Renal pelvis (tissue), 4 donors: ENCODE measurements around the gene CCDC9B. TPM values are rescaled to one million over a fixed set of nuclear protein-coding genes. Genes with fewer than 3 reads are reported as not detected.

ENCODE experiments used
- DNase-seq: peaks from one replicate; pipeline ENCODE4 v3.0.0-alpha.2; 2013
- polyA plus RNA-seq, 3 donors: library from polyadenylated mRNA; unstranded; fragments of 120-200 nt; gene quantifications; one replicate each; pipeline ENCODE4 v1.2.1, GENCODE V29; 2013; ENCODE audit not compliant: insufficient read length in 3 of 3

The CCDC9B gene
- polyA plus RNA-seq, 3 donors = 6.2 to 9.3 (median 6.9) TPM

GRCh38 chr15:40312370-40313158, 28.2 kb downstream of the CCDC9B start:
- DNase-seq = no peak

DNA sequence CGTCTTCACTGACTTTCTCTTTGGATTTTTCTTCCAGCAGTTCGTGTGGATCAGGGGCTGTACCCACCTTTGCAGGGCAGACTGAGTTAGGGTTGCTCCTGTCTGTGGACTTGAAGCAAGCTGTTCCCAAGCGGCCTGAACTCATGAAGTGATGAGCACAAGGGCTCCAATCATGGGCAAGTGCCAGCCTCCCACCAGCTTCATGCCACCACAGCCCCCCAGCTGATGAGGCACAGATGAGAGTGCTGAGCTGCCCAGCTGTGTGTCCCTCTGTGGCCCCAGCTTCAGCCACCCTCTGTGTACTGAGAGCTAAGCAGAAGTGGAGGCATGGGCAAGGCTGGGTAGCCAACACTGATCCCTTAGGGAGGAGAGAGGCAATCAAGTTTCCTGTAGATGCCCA, 29.7 kb downstream of the CCDC9B start:
- no peak for DNase-seq

DNA sequence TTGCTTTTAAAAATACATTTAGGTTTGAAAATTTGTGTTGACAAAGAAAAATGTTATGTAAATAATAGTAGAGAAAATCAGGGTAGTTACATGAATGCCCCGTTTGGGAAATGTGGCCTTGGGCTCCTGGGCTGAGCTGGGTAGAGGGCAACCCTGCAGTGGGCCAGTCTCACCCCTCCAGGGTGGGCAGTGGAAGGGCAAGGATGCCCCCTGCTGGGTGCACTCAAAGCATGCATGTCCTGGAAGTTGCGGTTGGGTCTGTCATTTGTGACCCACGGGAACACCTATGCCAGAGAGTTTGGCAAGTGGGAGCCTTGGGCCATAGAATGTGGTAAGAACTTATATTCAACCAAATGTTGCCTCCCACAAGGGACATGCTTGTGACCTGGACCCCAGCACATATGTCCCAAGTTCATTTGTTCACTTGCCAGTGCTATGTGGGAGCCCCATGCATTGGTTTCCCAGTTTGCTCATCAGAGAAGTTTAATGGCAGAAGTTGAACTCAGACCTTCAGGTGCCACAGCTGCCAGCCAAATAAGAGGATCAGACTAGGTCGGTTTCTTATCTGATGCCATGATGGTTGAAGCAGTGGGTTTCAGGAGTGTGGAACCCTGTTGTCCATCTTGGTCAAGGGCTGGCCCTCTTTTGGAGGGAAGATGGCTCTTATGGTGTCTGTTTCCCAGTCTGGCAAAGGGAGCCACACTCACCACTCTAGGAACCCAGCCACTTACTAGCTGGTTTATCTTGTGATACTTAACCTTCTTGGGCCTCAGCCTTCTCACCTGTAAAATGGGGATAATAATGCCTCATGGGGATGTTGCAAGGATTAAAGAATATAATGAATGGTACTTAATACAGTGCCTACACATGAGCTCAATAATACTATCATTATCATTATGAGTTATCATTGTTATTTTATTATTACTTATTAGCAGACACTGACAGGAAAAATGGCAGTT, 30.5 kb downstream of the CCDC9B start:
- peak; percentile 38 for DNase-seq

DNA sequence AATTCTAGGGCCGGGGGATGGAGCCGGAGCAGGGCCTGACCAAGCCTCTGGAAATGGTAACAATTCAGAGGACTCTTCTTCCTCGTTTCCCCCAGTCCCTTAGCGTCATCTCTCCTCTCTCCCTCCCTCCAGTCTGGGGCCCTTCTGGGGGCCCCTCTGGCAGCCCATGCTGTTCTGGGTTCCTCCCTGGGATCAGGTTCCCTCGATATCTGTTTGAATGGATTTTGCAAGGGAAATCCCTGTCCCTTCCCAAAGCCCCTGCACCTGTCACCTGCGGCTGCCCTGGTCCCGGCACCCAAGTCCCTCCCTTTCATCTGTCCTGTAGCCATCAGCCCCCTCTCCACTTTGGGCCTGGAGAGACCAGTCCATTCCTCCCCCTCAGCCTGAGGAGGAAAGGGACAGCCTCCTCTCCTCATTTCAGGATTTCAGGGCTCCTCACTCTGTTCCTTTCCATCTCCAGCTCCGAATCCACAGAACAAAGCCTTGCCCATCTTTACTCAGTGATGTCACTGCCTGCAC, 31.3 kb downstream of the CCDC9B start:
- DNase-seq = no peak

DNA sequence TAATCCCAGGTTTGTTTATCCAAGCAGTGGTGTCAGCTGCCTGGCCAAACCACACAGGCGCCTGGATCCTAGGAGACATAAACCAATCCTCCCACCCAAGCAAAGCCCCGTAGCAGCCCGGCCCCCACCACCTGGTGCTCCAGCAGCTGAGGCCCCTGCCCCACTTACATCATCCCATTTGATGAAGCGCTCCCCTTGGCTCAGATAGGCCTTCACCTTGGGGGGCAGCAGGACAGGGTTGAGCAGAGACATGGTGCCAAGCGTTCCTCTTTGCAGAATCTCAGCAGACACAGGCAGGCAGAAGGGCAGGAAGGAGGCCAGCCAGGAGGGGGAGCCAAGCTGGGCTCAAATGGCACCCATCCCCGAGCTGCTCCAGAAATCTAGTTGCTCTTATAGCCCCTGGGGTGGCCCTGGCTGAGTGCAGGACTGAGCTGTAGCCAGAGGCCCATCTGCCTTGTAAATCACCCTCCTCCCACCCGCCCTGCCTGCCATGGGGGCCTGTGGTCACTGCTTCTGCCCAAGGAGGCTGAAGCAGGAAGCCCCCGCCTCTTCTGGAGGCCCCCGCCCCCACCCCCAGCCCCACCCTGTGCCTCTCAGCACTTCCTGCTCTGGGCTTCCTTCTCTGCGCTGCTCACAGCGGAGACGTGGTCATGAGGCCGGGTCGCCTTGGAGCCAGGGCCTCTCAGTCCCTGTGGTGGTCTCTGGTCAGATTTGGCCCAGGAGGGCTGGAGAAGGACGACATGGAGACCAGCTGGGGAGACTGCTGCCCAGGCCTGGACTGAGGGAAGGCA, 33.1 kb downstream of the CCDC9B start, which contains the start of gene PLCB2:
Gene PLCB2 (minus strand): TSS at position 515 of the 791 bp plus-strand sequence. CDS start 263 bp downstream, at position 252.
- no peak for DNase-seq

DNA sequence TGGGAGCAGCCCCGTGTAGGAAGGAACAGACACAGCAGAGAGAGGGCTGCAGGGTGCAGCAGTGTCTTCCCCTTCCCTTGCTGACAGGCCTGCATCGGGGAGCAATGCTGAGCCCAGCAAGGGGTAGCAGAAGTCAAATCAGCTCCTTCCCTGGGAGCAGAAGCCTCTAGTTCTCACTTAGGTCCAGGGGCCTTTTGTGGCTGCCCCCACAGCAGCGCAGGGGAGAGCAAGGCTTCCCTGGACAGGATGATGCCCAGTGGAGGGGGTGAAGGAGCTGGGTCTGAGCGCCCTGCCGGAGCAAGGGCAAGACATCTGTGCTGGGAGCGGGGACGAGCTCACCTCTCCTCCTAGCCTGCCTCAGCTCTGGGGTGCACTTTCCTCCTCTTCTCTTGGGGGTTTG, 33.8 kb downstream of the CCDC9B start:
- no peak for DNase-seq

GRCh38 chr15:40306371-40306770, 34.4 kb downstream of the CCDC9B start:
- no peak for DNase-seq

DNA sequence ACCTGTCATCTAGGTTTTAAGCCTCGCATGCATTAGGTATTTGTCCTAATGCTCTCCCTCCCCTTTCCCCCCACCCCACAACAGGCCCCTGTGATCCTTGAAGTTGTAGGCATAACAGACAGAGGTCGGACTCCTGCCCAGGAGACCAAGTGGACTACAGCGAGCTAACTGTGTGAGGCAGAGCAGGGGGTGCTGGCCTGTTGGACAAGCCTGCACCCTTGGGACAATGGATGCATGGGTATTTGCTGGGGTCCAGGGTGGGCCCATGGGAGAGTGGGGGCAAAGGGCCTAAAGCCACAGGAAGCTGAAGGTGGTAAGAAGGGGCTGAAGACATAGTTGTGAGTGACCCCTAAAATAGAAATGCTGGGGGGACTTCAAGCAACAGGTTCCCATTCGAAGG, 35.5 kb downstream of the CCDC9B start:
- DNase-seq = no peak

GRCh38 chr15:40303576-40303975, 37.2 kb downstream of the CCDC9B start:
- no peak for DNase-seq

DNA sequence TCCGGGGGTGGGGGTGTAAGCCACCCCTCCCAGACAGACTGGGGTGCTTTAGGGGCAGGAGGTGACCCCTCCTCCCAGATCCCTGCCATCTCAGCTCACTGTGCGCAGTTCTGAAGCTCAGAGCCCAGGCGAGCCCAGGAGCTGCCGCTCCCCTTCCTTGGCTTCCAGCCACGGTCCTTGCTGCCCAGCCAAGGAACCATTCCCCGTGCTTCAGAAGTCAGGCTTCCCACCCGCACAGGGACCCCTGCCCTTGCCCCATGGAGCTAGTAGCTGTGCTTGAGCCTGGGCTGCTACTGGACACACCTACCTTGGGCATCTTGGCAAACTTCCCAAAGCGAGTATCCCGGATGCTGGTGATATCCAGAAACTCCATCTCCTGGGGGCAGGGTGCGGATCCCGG, 37.8 kb downstream of the CCDC9B start:
- DNase-seq = no peak

- DNase-seq = no peak
These were observed 38.4 kb downstream of the CCDC9B start for GRCh38 chr15:40302288-40302886.

GRCh38 chr15:40301467-40302179, 39.1 kb downstream of the CCDC9B start:
- DNase-seq = no peak

DNA sequence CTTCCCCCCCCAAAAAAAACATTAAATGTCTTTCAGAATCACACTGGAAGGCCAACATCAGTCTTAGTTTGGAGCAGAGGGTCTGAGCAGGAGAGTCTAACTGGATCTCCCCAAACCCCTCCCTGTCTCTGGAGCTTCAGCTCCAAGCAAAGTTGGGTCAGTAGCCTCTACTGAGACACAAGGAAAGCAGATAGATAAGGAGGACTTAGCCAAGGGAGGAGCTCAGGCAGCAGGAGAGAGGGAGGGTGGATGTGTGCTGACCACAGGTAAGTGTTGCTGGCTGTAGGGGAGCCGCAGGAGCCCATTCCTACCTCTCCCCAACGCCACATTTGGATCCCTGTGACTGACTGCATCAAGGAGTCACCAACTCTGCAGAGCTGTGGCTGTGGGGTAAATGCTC, 40.0 kb downstream of the CCDC9B start:
- no peak for DNase-seq

DNA sequence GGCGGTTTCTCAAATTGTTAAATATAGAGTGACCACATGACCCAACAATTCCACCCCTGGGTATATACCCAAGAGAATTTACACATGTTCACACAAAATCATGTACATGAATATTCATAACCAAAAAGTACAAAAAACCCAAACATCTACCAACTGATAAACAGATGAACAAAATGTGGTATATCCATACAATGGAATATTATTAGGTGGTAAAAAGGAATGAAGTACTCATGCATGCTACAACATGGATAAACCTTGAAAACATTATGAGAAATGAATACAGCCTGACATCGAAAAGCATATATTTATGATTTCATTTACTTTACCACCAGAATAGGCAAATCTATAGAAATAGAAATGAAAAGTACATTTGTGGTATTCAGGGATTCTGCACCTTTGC, 40.4 kb downstream of the CCDC9B start:
- DNase-seq = no peak

- no peak for DNase-seq
These were observed 42.4 kb downstream of the CCDC9B start for GRCh38 chr15:40298216-40298935.

GRCh38 chr15:40297356-40297755, 43.4 kb downstream of the CCDC9B start:
- no peak for DNase-seq

- DNase-seq = no peak
These were observed 44.0 kb downstream of the CCDC9B start for GRCh38 chr15:40296561-40297230.

- DNase-seq = no peak
These were observed 44.7 kb downstream of the CCDC9B start for GRCh38 chr15:40295877-40296560.

GRCh38 chr15:40295297-40295696, 45.4 kb downstream of the CCDC9B start:
- DNase-seq = no peak
